ENCODE measurements around the gene DNAJC21. TPM values are rescaled to one million over a fixed set of nuclear protein-coding genes. Genes with fewer than 3 reads are reported as not detected.
A peak's percentile ranks its signal among the peaks of the same experiment; 100 is the strongest.

DNAJC21 gene
- total RNA-seq, 1 experiment from 2014 or later = 21.8 TPM

DNA sequence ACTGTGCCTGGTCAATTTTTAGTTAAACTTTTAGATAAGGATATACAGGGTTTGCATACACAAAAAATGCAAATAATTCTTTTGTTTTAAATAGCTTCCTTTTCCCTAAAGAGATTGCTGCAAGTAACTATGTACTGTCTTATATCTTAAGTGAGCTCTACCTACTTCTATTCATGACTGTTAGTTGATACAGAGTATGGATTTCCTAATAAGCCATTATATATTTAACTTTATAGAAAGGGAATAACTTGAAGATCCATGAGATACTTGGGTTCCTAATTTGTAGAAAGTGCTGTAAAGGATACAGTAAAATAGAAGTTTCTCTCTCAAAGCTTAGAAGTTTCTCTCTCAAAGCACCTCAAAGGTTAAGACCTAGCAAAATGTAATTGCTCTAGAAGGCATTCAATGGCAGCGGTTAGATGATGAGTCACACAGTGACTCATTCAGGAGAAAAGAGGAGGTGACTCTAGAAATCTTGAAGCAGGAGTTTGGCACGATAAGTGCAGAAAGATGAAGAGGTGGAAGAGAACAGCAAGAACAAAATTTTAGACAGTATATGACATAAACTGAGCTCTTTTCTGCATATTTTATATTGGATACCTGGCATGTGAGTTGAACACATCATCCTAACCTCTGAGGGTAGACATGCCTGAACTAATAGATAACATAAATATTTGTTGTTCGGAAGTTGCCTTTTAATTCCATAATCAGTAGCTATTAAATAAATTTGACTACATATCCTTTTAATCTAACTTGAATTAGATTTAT lies 5.5 kb upstream of the DNAJC21 start:
- Histone ChIP-seq H3K9me3 (ENCODE audit: low read length) (no peaks in the 10 kb centered on the region), H3K4me2 (ENCODE audit: low read length) (peak overlapping the region; percentile 76), H3K27me3 (ENCODE audit: low read length) (no peaks in the 10 kb centered on the region), H3K4me1 (ENCODE audit: insufficient read depth, low read length) (peaks cover 40% of the 10 kb centered on the region), H4K20me1 (ENCODE audit: low read length) (peaks cover 19% of the 10 kb centered on the region), H3F3A (ENCODE audit: low read length, unreplicated experiment) (peaks cover 29% of the 10 kb centered on the region), H3K79me2 (ENCODE audit: low read length) (peaks cover 43% of the 10 kb centered on the region), H3K9ac (ENCODE audit: low read length) (no peak overlapping the region), H3K9me2 (replicated peaks; ENCODE audit: low read length) (no peaks in the 10 kb centered on the region), H2AFZ (ENCODE audit: low read length) (no peak overlapping the region), H3K36me3 (ENCODE audit: low read depth, low read length) (peaks cover 71% of the 10 kb centered on the region), H3K27ac (ENCODE audit: low read length) (peak overlapping the region; percentile 57), H3K4me3 (ENCODE audit: low read length) (peak overlapping the region; percentile 48)
- POLR2A ChIA-PET (ENCODE audit: unreplicated experiment) = interaction anchor here (0.6 kb wide), 1 partner anchor 180 kb away, joined by 3 read pairs; no protein-coding TSS in a partner anchor
- DNase-seq (peak; percentile 97), ATAC-seq (peak; percentile 93)
- intact Hi-C loops (cut with micrococcal nuclease) = no loop called here
- BruUV-seq (replicated peaks) = no TSS peak
- CTCF ChIA-PET = interaction anchor here (0.5 kb wide), 1 partner anchor 1769 kb away, joined by 4 read pairs; no protein-coding TSS in a partner anchor
- TF ChIP-seq EZH2 (IDR thresholded peaks at IDR 0.05; ENCODE audit: low read length, unreplicated experiment) = no peak
- TF ChIP-seq, protein P1, sequence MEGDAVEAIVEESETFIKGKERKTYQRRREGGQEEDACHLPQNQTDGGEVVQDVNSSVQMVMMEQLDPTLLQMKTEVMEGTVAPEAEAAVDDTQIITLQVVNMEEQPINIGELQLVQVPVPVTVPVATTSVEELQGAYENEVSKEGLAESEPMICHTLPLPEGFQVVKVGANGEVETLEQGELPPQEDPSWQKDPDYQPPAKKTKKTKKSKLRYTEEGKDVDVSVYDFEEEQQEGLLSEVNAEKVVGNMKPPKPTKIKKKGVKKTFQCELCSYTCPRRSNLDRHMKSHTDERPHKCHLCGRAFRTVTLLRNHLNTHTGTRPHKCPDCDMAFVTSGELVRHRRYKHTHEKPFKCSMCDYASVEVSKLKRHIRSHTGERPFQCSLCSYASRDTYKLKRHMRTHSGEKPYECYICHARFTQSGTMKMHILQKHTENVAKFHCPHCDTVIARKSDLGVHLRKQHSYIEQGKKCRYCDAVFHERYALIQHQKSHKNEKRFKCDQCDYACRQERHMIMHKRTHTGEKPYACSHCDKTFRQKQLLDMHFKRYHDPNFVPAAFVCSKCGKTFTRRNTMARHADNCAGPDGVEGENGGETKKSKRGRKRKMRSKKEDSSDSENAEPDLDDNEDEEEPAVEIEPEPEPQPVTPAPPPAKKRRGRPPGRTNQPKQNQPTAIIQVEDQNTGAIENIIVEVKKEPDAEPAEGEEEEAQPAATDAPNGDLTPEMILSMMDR (conservative IDR thresholded peaks at IDR 0.05; ENCODE audit: low read depth, low read length) = no peak
- no peak for TF ChIP-seq EZH2phosphoT487 (IDR thresholded peaks at IDR 0.05; ENCODE audit: borderline replicate concordance, low read length)

DNA sequence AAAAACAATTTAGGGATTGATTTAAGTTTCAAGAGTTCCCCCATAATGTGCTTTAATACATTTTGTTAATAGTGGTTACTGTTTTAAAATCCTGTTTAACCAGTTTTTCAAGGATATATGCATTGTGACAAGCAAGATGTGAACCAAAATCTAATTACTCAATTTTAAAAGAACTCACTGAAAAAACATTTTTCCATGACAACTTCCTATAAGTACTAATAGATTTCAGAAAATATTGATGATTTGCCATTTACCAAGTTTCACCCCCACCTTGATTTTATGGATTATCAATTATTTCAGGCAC lies 4.9 kb upstream of the DNAJC21 start:
- DNase-seq = peak; percentile 34
- intact Hi-C loops (cut with micrococcal nuclease) = no loop called here
- no TSS peak for BruUV-seq (replicated peaks)
- H4K20me1 ChIP-seq (ENCODE audit: low read length) = peaks cover 19% of the 10 kb centered on the region
- no peaks in the 10 kb centered on the region for H3K27me3 ChIP-seq (ENCODE audit: low read length)
- peak overlapping the region; percentile 57 for H3K27ac ChIP-seq (ENCODE audit: low read length)
- H3K9me3 ChIP-seq (ENCODE audit: low read length) = no peaks in the 10 kb centered on the region
- ATAC-seq = no peak
- CTCF ChIA-PET = no interaction called here
- peaks cover 40% of the 10 kb centered on the region for H3K4me1 ChIP-seq (ENCODE audit: insufficient read depth, low read length)
- H3K9ac ChIP-seq (ENCODE audit: low read length) = no peak overlapping the region
- H3K4me3 ChIP-seq (ENCODE audit: low read length) = peak overlapping the region; percentile 48
- peak overlapping the region; percentile 76 for H3K4me2 ChIP-seq (ENCODE audit: low read length)
- no peaks in the 10 kb centered on the region for H3K9me2 ChIP-seq (replicated peaks; ENCODE audit: low read length)
- TF ChIP-seq, protein P1 (conservative IDR thresholded peaks at IDR 0.05; ENCODE audit: low read depth, low read length) = no peak
- TF ChIP-seq EZH2phosphoT487 (IDR thresholded peaks at IDR 0.05; ENCODE audit: borderline replicate concordance, low read length) = no peak
- H3K79me2 ChIP-seq (ENCODE audit: low read length) = peaks cover 38% of the 10 kb centered on the region
- H3F3A ChIP-seq (ENCODE audit: low read length, unreplicated experiment) = peaks cover 29% of the 10 kb centered on the region
- POLR2A ChIA-PET (ENCODE audit: unreplicated experiment) = no interaction called here
- no peak overlapping the region for H2AFZ ChIP-seq (ENCODE audit: low read length)
- peaks cover 69% of the 10 kb centered on the region for H3K36me3 ChIP-seq (ENCODE audit: low read depth, low read length)

DNA sequence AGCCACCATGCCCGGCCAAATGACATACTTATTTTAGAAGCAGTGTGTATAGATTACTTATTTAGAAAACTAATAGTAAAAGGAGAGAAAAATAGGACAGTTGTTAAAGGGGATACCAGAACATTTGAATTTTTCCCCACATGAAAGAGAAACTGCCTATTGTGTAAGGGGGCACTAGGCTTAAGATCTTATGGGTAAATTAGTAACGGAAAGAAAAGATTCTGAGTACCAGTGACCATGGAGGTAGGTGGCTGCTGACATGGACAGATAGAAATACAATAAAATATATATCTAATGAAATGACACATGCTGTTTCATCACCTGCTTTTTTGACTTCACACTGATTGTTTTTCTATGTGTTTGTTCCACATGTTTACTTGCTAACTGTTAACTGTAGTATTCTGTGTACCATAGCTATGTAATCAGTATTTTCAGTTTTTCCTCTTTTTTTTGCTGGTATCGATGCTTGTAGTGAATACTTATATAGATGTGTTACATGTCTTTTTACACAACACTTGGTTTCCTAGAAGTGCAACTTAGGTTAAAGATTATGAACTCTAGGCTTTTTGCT lies 3.0 kb upstream of the DNAJC21 start:
- H3K4me1 ChIP-seq (ENCODE audit: insufficient read depth, low read length) = peaks cover 34% of the 10 kb centered on the region
- intact Hi-C loops (cut with micrococcal nuclease) = no loop called here

More for the DNA sequence above, 3.0 kb upstream of the DNAJC21 start:
- no TSS peak for BruUV-seq (replicated peaks)
- Histone ChIP-seq H4K20me1 (ENCODE audit: low read length) (peaks cover 25% of the 10 kb centered on the region), H3K27me3 (ENCODE audit: low read length) (no peaks in the 10 kb centered on the region), H3K9ac (ENCODE audit: low read length) (no peak overlapping the region), H3K9me2 (replicated peaks; ENCODE audit: low read length) (no peaks in the 10 kb centered on the region), H2AFZ (ENCODE audit: low read length) (no peak overlapping the region), H3K79me2 (ENCODE audit: low read length) (peaks cover 35% of the 10 kb centered on the region), H3K36me3 (ENCODE audit: low read depth, low read length) (peaks cover 50% of the 10 kb centered on the region), H3K27ac (ENCODE audit: low read length) (no peak overlapping the region), H3K4me3 (ENCODE audit: low read length) (no peak overlapping the region), H3F3A (ENCODE audit: low read length, unreplicated experiment) (peaks cover 29% of the 10 kb centered on the region), H3K9me3 (ENCODE audit: low read length) (no peaks in the 10 kb centered on the region), H3K4me2 (ENCODE audit: low read length) (no peak overlapping the region)
- no peak for TF ChIP-seq EZH2 (IDR thresholded peaks at IDR 0.05; ENCODE audit: low read length, unreplicated experiment)
- TF ChIP-seq, protein P1 (conservative IDR thresholded peaks at IDR 0.05; ENCODE audit: low read depth, low read length) = no peak
- no peak for TF ChIP-seq EZH2phosphoT487 (IDR thresholded peaks at IDR 0.05; ENCODE audit: borderline replicate concordance, low read length)
- DNase-seq = no peak
- ChIA-PET CTCF (no interaction called here), POLR2A (ENCODE audit: unreplicated experiment) (no interaction called here)
- ATAC-seq = no peak
